ENCODE data around the gene MCRS1. TPM values are rescaled to one million over a fixed set of nuclear protein-coding genes. Genes with fewer than 3 reads are reported as not detected.

The MCRS1 gene
- total RNA-seq, 1 donor from 2014 or later: 33.9 TPM

- H3K27me3 ChIP-seq (ENCODE audit: control insufficient read depth in 3 of 3, insufficient read depth in 3 of 3, low read length in 3 of 3): no peaks in the 10 kb centered on the region
- peaks cover 0 to 17% (median 7%) of the 10 kb centered on the region in 3 donors for H3K36me3 ChIP-seq (ENCODE audit: control insufficient read depth in 3 of 3, insufficient read depth in 3 of 3, low read length in 3 of 3)
- H3K4me1 ChIP-seq (ENCODE audit: control insufficient read depth in 3 of 3, insufficient read depth in 3 of 3, low read length in 3 of 3): peaks cover 37 to 44% (median 42%) of the 10 kb centered on the region in 3 donors
- no peak overlapping the region for H3K27ac ChIP-seq (ENCODE audit: low read depth, low read length)
- H3K4me3 ChIP-seq (ENCODE audit: low read length in 3 of 3): no peak overlapping the region
- no peaks in the 10 kb centered on the region for H3K9me3 ChIP-seq (ENCODE audit: control insufficient read depth in 3 of 3, low read length in 3 of 3)
- no peak overlapping the region for H3K9ac ChIP-seq (ENCODE audit: low read depth in 1 of 3, low read length in 3 of 3)
Measured at GRCh38 chr12:49582850-49583249, 14.9 kb upstream of the MCRS1 start.

- H3K27me3 ChIP-seq (ENCODE audit: control insufficient read depth in 3 of 3, insufficient read depth in 3 of 3, low read length in 3 of 3): no peaks in the 10 kb centered on the region
- H3K4me1 ChIP-seq (ENCODE audit: control insufficient read depth in 3 of 3, insufficient read depth in 3 of 3, low read length in 3 of 3): peaks cover 37 to 44% (median 42%) of the 10 kb centered on the region in 3 donors
- H3K4me3 ChIP-seq (ENCODE audit: low read length in 3 of 3): no peak overlapping the region
- H3K9ac ChIP-seq (ENCODE audit: low read depth in 1 of 3, low read length in 3 of 3): no peak overlapping the region
- peaks cover 3 to 17% (median 11%) of the 10 kb centered on the region in 3 donors for H3K36me3 ChIP-seq (ENCODE audit: control insufficient read depth in 3 of 3, insufficient read depth in 3 of 3, low read length in 3 of 3)
- H3K27ac ChIP-seq (ENCODE audit: low read depth, low read length): no peak overlapping the region
- no peaks in the 10 kb centered on the region for H3K9me3 ChIP-seq (ENCODE audit: control insufficient read depth in 3 of 3, low read length in 3 of 3)
Measured at GRCh38 chr12:49582201-49582600, 14.3 kb upstream of the MCRS1 start.

DNA sequence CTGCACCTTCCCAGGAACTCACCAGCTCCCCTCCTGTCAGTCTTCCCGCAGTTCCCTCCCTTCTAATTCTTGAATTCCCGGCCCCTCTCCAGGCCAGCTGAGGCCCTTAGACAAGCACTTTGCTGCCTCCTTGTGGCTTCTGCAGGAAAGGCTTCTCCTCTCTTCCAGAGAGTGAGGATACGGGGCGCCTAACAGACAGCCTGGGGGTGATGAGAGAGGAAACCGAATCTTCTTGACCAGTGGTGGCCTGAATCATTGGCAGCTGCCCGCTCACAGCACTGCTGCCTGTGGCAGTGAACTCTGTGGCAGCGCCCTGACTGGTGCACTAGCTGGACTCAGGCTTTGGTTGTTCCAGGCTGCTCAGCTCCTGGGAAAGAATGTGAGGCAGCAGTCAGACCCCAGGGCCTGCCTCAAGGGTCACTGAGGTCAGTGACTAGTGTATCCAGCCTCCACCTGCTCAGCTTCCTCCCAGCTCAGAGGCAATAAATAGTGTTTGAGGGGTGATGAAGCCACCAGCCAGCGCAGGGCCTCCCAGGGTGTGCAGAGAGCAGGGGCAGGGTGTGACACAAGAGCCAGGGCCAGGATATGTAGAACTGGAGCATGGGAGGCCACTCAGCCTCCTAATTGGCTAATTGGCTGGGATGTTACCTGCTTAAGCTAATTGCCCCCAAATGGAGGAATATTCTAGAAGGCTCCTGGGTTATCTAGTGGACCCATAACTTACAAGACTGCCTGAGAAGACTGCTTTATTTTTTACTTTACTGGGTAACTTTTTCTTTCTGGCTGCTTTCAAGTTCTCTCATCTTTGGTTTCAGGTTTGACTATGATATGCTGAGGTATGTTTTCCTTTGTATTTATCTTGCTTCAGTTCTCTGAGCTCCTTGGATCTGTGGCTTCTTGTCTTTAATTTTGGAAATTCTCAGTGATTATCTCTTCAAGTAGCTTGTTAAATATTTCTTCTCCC is 12.9 kb upstream of the MCRS1 start:
- Histone ChIP-seq H3K9me3 (ENCODE audit: control insufficient read depth in 3 of 3, low read length in 3 of 3) (no peaks in the 10 kb centered on the region), H3K9ac (ENCODE audit: low read depth in 1 of 3, low read length in 3 of 3) (peak overlapping the region; percentile 28 to 69 (median 58)), H3K27me3 (ENCODE audit: control insufficient read depth in 3 of 3, insufficient read depth in 3 of 3, low read length in 3 of 3) (no peaks in the 10 kb centered on the region), H3K4me1 (ENCODE audit: control insufficient read depth in 3 of 3, insufficient read depth in 3 of 3, low read length in 3 of 3) (peaks cover 37 to 44% (median 41%) of the 10 kb centered on the region in 3 donors), H3K36me3 (ENCODE audit: control insufficient read depth in 3 of 3, insufficient read depth in 3 of 3, low read length in 3 of 3) (peaks cover 7 to 12% (median 11%) of the 10 kb centered on the region in 3 donors), H3K4me3 (ENCODE audit: low read length in 3 of 3) (peak overlapping the region in 1 of 3 donors; percentile 9), H3K27ac (ENCODE audit: low read depth, low read length) (peak overlapping the region; percentile 48)

- H3K4me3 ChIP-seq (ENCODE audit: low read length in 3 of 3): no peak overlapping the region
- H3K9ac ChIP-seq (ENCODE audit: low read depth in 1 of 3, low read length in 3 of 3): no peak overlapping the region
- H3K4me1 ChIP-seq (ENCODE audit: control insufficient read depth in 3 of 3, insufficient read depth in 3 of 3, low read length in 3 of 3): peaks cover 25 to 32% (median 31%) of the 10 kb centered on the region in 3 donors
Measured at GRCh38 chr12:49578471-49579112, 10.7 kb upstream of the MCRS1 start.

DNA sequence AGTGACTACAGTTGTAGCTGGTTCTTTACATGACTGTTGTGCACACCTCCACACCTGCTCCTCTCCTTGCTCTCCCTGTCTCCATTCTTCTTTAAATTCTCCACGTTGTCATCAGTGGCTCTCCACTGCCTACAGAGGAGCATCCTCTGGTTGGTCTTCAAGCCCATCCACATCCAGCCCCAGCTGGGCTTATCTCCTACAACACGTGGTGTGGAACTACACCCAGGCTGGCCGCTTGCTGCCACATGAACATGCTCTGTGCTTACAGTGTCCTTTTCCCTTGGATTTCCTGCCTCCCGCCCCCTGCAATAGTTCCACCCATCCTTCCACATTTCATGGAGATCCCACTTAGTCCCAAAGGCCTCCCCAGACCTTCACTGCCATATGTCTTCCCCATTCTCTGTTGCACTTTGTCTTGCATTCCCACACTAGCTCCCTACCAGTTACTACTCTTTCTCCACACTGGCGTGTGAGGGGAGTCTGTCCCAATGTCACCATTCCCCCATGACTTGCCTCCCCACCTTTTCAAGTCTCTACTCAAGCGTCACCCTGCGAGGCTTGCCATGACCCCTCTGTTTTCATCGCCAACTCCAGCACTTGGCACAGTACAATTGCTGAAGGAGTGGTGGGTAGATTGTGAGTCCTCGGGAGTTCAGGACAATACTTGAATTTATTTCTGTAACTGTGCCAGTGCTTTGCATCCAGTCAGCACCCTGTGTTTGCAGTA is 9.8 kb upstream of the MCRS1 start:
- Histone ChIP-seq H3K4me3 (ENCODE audit: low read length in 3 of 3) (no peak overlapping the region), H3K27me3 (ENCODE audit: control insufficient read depth in 3 of 3, insufficient read depth in 3 of 3, low read length in 3 of 3) (no peaks in the 10 kb centered on the region), H3K9me3 (ENCODE audit: control insufficient read depth in 3 of 3, low read length in 3 of 3) (no peaks in the 10 kb centered on the region), H3K9ac (ENCODE audit: low read depth in 1 of 3, low read length in 3 of 3) (no peak overlapping the region), H3K4me1 (ENCODE audit: control insufficient read depth in 3 of 3, insufficient read depth in 3 of 3, low read length in 3 of 3) (peaks cover 18 to 25% (median 24%) of the 10 kb centered on the region in 3 donors), H3K27ac (ENCODE audit: low read depth, low read length) (no peak overlapping the region), H3K36me3 (ENCODE audit: control insufficient read depth in 3 of 3, insufficient read depth in 3 of 3, low read length in 3 of 3) (peaks cover 3 to 24% (median 4%) of the 10 kb centered on the region in 3 donors)

More at GRCh38 chr12:49578471-49579112, 10.7 kb upstream of the MCRS1 start:
- peaks cover 3 to 18% (median 6%) of the 10 kb centered on the region in 3 donors for H3K36me3 ChIP-seq (ENCODE audit: control insufficient read depth in 3 of 3, insufficient read depth in 3 of 3, low read length in 3 of 3)
- no peaks in the 10 kb centered on the region for H3K9me3 ChIP-seq (ENCODE audit: control insufficient read depth in 3 of 3, low read length in 3 of 3)
- no peak overlapping the region for H3K27ac ChIP-seq (ENCODE audit: low read depth, low read length)
- H3K27me3 ChIP-seq (ENCODE audit: control insufficient read depth in 3 of 3, insufficient read depth in 3 of 3, low read length in 3 of 3): no peaks in the 10 kb centered on the region

DNA sequence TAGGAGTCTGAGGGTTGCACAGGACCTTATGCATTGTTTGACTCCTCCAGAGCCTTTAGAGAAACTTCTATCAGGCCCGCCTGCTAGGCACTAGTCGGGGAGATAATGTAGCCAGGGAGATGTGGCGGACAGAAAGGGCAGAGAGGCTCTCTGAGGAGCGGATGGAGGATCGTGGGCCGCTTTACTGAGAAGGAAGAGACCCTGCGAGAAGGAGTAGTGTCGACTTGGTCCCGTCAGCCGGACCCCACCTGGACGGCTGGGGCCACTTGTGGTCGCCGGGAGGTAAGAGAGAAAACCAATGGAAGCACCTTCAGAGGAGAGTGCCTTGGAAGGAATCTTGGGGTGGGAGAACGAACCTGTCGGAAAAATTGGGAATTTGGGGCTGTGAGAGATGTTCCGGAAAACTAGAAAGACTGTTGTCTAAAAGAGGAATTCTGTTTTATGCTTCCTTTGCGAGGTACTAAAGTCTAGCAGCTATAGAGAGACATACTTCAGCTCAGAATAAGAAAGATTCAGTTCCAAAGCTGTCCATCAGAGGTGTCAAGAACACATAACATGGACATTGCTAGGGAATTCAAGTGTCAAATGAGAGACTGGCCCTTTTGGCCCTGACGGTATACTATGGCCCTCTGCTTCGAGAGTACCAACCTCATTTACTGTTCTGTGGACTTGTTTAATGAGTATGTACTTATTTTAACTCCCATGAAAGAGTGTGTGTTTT is 660 bp upstream of the MCRS1 start:
- Histone ChIP-seq H3K36me3 (ENCODE audit: control insufficient read depth in 3 of 3, insufficient read depth in 3 of 3, low read length in 3 of 3) (peaks cover 13 to 21% (median 19%) of the 10 kb centered on the region in 3 donors), H3K9ac (ENCODE audit: low read depth in 1 of 3, low read length in 3 of 3) (peak overlapping the region; percentile 95 to 99 (median 97)), H3K4me3 (ENCODE audit: low read length in 3 of 3) (peak overlapping the region; percentile 78 to 100 (median 97)), H3K9me3 (ENCODE audit: control insufficient read depth in 3 of 3, low read length in 3 of 3) (no peaks in the 10 kb centered on the region), H3K27me3 (ENCODE audit: control insufficient read depth in 3 of 3, insufficient read depth in 3 of 3, low read length in 3 of 3) (no peaks in the 10 kb centered on the region), H3K27ac (ENCODE audit: low read depth, low read length) (peak overlapping the region; percentile 94), H3K4me1 (ENCODE audit: control insufficient read depth in 3 of 3, insufficient read depth in 3 of 3, low read length in 3 of 3) (peaks cover 47 to 66% (median 48%) of the 10 kb centered on the region in 3 donors)

- Histone ChIP-seq H3K27ac (ENCODE audit: low read depth, low read length) (peak overlapping the region; percentile 94), H3K27me3 (ENCODE audit: control insufficient read depth in 3 of 3, insufficient read depth in 3 of 3, low read length in 3 of 3) (no peaks in the 10 kb centered on the region), H3K9ac (ENCODE audit: low read depth in 1 of 3, low read length in 3 of 3) (peak overlapping the region; percentile 95 to 99 (median 97)), H3K9me3 (ENCODE audit: control insufficient read depth in 3 of 3, low read length in 3 of 3) (no peaks in the 10 kb centered on the region), H3K4me3 (ENCODE audit: low read length in 3 of 3) (peak overlapping the region; percentile 78 to 100 (median 97)), H3K36me3 (ENCODE audit: control insufficient read depth in 3 of 3, insufficient read depth in 3 of 3, low read length in 3 of 3) (peaks cover 25 to 31% (median 29%) of the 10 kb centered on the region in 3 donors), H3K4me1 (ENCODE audit: control insufficient read depth in 3 of 3, insufficient read depth in 3 of 3, low read length in 3 of 3) (peaks cover 48 to 72% (median 52%) of the 10 kb centered on the region in 3 donors)
Measured at GRCh38 chr12:49567302-49567610, 686 bp downstream of the MCRS1 start.

DNA sequence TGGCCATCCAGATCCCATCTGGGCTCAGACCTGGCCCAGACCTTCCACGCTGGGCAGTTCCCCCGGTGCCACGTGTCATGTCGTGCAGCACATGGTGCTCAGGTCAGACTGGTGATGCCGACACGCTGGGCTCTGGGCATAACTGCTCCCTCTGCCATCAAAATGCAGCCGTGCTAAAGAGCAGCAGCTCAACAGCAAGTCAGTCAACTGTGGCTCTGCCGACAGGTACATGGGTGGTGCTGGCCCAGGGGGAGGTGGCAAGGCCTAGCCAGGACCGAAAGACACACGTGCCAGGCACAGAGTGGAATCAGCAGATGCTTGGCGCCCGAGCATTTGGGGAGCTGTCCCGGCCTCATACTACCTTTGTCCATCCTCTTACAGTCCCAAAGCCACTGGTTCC is 1.6 kb downstream of the MCRS1 start:
- peak overlapping the region; percentile 94 for H3K27ac ChIP-seq (ENCODE audit: low read depth, low read length)
- peak overlapping the region; percentile 78 to 100 (median 97) for H3K4me3 ChIP-seq (ENCODE audit: low read length in 3 of 3)
- H3K4me1 ChIP-seq (ENCODE audit: control insufficient read depth in 3 of 3, insufficient read depth in 3 of 3, low read length in 3 of 3): peaks cover 48 to 72% (median 52%) of the 10 kb centered on the region in 3 donors
- peak overlapping the region; percentile 95 to 99 (median 97) for H3K9ac ChIP-seq (ENCODE audit: low read depth in 1 of 3, low read length in 3 of 3)
- H3K27me3 ChIP-seq (ENCODE audit: control insufficient read depth in 3 of 3, insufficient read depth in 3 of 3, low read length in 3 of 3): no peaks in the 10 kb centered on the region
- H3K36me3 ChIP-seq (ENCODE audit: control insufficient read depth in 3 of 3, insufficient read depth in 3 of 3, low read length in 3 of 3): peaks cover 30 to 37% (median 36%) of the 10 kb centered on the region in 3 donors
- no peaks in the 10 kb centered on the region for H3K9me3 ChIP-seq (ENCODE audit: control insufficient read depth in 3 of 3, low read length in 3 of 3)

Data from skeletal muscle tissue (tissue), 4 donors.